Posterior cingulate gyrus (tissue), 11 donors: ENCODE measurements around the gene MED29.

Source experiments
- DNase-seq, 10 donors: peaks; one replicate each; pipeline versions ENCODE4 v3.0.0 to v3.0.0-alpha.2; 2020 to 2021; ENCODE audit warnings: mixed read lengths in 3 of 10
- intact Hi-C: fragments of 100-400 bp; cut with DNase I; formaldehyde crosslinking; loops from one replicate; pipeline ENCODE4 v1.15.1; 2023

Gene MED29

DNA sequence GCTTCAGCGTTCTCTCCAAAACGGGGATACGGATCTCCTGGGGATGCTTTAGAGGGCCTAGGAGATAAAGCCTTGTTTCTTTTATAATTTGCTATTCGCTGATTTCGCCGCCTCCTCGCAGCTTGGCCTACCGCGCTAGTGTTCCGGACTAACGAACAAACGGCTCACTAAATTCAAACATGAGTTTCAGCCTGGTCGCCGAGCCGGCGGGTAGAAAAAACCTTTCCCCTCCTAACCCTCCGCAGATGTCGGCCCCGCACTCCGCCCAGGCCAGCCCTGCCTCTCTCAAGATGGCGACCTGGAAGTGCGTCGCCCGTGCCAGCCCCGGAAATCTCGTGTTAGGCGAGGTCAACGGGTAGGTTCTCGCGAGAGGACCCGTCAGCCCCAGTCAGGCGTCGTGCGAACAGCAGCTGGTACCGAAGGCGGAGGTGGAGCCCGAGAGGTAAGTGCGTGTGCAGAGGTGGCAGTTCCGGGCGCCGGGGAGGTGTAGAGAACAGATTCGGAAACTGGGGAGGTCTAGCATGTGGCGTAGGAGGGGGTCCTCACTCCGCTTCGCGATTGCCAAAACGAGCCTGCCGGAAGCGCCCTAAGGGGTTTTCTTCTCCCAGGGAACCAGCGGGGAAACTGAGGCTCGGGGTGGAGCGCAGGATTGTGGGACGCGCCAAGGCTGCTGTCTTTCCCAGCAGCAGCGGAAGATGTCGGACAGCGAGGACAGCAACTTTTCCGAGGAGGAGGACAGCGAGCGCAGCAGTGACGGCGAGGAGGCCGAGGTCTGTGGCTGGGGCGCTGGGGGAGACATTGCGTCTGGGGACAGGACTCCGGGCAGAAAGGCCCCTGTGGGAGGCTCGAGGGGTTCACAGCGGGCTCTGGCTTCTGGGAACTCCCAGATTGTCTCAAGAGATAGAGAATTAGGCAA is 54.3 kb downstream of the MED29 start, which contains the start of gene SUPT5H:
Gene SUPT5H (plus strand): TSS at position 387 of the 916 bp plus-strand sequence. CDS start 309 bp downstream, at position 696.
- DNase-seq, result peak; percentile 91 to 99 (median 95)
- intact Hi-C loops, result loop anchor here (1.0 to 5.0 kb wide), 2 partner anchors 9 to 37 kb away; partner anchors contain the start of gene TIMM50

DNA sequence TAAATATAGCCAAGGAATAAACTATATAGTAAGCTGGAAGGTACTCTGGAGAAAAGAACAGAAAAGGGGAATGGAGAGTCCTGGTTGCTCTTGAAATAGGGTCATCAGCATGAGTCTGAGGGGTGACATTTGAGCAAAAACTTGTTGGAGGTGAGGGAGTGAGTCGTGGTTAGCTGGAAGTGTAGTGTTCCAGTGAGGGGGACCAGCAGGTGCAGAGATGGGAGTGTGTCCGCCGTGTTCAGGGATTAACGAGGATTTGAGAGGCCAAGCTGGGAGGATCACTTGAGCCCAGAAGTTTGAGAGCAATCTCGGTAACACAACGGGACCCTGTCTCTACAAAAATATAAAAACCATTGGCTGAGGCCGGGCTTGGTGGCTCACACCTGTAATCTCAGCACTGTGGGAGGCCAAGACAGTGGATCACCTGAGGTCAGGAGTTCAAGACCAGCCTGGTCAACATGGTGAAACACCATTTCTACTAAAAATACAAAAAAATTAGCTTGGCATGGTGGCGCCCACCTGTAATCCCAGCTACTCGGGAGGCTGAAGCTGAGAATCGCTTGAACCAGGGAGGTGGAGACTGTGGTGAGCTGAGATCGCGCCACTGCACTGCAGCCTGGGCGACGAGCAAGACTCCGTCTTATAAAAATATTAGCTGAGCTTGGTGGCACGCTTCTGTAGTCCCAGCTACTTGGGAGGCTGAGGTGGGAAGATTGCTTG is 55.3 kb downstream of the MED29 start:
- intact Hi-C loops, result loop anchor here (5.0 kb wide), 1 partner anchor 36 kb away; the partner anchor contains the start of gene TIMM50
- no peak for DNase-seq

DNA sequence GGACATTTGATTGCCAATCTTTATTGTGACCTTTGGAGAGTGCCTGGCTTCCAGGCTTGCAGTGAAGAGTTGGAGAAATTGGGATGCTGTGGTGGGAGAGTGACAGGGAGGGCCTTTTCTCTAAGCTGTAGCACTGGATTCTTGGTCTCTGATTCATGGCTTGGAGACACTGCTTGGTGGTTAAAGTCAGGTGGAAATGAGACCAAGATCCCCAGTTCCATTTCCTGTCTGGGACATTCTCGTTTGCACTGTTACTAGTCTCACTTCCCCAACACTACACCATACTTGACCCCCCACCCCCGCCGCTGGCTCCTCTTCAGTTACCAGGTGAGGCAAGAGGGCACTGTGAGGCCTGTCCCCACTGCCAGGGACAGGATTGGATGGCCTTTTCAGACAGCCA is 57.1 kb downstream of the MED29 start:
- intact Hi-C loops, result loop anchor here (5.0 kb wide), 1 partner anchor 34 kb away; the partner anchor contains the start of gene TIMM50

DNA sequence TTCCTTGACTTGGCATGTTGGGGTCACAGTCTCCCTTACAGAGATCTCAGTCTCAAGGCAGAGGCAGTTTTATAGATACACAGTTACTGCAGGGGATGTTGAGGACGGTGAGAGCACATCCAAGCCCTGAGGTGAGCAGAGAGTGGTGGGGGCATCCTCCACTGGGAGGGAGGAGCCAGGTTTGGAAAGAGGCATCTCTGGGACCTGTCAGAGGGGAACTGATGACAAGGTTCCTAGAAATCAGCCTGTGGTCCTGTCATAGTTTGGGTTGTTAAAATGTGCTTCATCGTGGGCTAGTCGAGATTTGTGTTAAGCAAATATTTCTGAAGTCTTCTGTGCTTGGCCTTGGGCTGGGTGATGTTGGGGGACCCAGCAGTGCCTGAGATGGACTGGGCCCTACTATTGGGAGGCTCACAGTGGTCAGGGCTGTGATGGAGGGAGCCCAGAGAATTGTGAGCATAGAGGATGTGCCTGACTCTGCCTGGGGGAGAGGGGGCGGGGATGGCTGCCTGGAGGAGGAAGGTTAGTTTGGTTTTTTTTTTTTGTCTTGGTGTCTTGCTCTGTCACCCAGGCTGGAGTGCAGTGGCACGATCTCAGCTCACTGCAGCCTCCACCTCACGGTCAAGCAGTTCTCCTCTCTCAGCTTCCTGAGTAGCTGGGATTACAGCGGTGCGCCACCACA is 58.1 kb downstream of the MED29 start:
- DNase-seq, result no peak
- intact Hi-C loops, result loop anchor here (5.0 kb wide), 1 partner anchor 33 kb away; the partner anchor contains the start of gene TIMM50

More for the DNA sequence above, 57.1 kb downstream of the MED29 start:
- no peak for DNase-seq
